ENCODE results near the gene ZNF516. TPM values are rescaled to one million over a fixed set of nuclear protein-coding genes. Genes with fewer than 3 reads are reported as not detected.

The ZNF516 gene
- total RNA-seq, 1 experiment from 2014 or later = 44.2 TPM

DNA sequence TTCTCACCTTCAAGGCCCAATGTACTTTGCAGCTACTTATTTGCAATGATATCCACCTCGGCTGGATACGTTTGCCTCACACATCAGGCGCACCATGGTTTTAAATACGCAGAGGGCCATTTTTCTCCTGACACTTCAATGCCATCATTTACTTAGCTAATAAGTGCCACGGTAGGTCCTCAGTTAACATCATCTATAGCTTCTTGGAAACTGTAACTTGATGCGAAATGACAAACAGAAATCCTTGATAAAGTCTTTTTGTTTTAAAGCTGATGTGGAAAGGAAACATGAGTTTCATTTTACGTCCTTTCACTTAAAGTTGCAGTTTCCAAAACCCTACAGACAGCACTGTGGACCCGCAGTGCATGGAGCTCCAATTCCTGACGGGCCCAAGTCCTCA, 37.1 kb downstream of the ZNF516 start:
- H3K27ac Mint-ChIP-seq (ENCODE audit: unreplicated experiment) = no peak overlapping the region
- no TSS peak for BruUV-seq (replicated peaks)
- no peak for DNase-seq

DNA sequence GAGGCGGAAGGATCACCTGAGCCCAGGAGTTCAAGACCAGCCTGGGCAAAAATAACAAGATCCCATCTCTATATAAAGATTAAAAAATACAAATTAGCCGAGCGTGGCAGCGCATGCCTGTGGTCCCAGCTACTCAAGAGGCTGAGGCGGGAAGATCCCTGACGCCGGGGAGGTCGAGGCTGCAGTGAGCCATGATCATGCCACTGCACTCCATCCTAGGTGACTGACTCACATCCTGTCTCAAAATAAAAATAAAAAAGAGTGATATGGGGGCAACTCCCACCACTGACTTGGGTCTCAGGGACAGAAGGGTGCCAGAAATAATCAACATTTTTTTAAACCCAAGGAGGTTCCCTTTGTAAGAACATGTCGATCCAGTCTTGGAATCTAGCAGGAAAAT, 37.6 kb downstream of the ZNF516 start:
- Mint-ChIP-seq H3K27me3 (ENCODE audit: unreplicated experiment) (no peaks in the 10 kb centered on the region), H3K4me3 (ENCODE audit: low read depth, unreplicated experiment) (no peak overlapping the region), H3K9me3 (ENCODE audit: low read depth, unreplicated experiment) (no peaks in the 10 kb centered on the region), H3K36me3 (ENCODE audit: insufficient read depth, unreplicated experiment) (peaks cover 24% of the 10 kb centered on the region), H3K4me1 (ENCODE audit: low read depth, unreplicated experiment) (peaks cover 47% of the 10 kb centered on the region), H3K27ac (ENCODE audit: unreplicated experiment) (no peak overlapping the region)
- DNase-seq = no peak
- TF ChIP-seq, protein P1, sequence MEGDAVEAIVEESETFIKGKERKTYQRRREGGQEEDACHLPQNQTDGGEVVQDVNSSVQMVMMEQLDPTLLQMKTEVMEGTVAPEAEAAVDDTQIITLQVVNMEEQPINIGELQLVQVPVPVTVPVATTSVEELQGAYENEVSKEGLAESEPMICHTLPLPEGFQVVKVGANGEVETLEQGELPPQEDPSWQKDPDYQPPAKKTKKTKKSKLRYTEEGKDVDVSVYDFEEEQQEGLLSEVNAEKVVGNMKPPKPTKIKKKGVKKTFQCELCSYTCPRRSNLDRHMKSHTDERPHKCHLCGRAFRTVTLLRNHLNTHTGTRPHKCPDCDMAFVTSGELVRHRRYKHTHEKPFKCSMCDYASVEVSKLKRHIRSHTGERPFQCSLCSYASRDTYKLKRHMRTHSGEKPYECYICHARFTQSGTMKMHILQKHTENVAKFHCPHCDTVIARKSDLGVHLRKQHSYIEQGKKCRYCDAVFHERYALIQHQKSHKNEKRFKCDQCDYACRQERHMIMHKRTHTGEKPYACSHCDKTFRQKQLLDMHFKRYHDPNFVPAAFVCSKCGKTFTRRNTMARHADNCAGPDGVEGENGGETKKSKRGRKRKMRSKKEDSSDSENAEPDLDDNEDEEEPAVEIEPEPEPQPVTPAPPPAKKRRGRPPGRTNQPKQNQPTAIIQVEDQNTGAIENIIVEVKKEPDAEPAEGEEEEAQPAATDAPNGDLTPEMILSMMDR (IDR thresholded peaks at IDR 0.05; ENCODE audit: unreplicated experiment) = no peak
- BruUV-seq (replicated peaks) = no TSS peak
- CTCF ChIA-PET = no interaction called here
- intact Hi-C loops (cut with micrococcal nuclease; ENCODE audit: unreplicated experiment) = no loop called here

More for the DNA sequence above, 37.1 kb downstream of the ZNF516 start:
- intact Hi-C loops (cut with micrococcal nuclease; ENCODE audit: unreplicated experiment) = no loop called here
- H3K9me3 Mint-ChIP-seq (ENCODE audit: low read depth, unreplicated experiment) = no peaks in the 10 kb centered on the region
- H3K36me3 Mint-ChIP-seq (ENCODE audit: insufficient read depth, unreplicated experiment) = peaks cover 24% of the 10 kb centered on the region
- TF ChIP-seq, protein P1 (IDR thresholded peaks at IDR 0.05; ENCODE audit: unreplicated experiment) = no peak
- H3K27me3 Mint-ChIP-seq (ENCODE audit: unreplicated experiment) = no peaks in the 10 kb centered on the region
- H3K4me3 Mint-ChIP-seq (ENCODE audit: low read depth, unreplicated experiment) = no peak overlapping the region
- CTCF ChIA-PET = interaction anchor here (0.6 kb wide), 1 partner anchor 28 kb away, joined by 3 read pairs; no protein-coding TSS in a partner anchor
- peaks cover 42% of the 10 kb centered on the region for H3K4me1 Mint-ChIP-seq (ENCODE audit: low read depth, unreplicated experiment)

DNA sequence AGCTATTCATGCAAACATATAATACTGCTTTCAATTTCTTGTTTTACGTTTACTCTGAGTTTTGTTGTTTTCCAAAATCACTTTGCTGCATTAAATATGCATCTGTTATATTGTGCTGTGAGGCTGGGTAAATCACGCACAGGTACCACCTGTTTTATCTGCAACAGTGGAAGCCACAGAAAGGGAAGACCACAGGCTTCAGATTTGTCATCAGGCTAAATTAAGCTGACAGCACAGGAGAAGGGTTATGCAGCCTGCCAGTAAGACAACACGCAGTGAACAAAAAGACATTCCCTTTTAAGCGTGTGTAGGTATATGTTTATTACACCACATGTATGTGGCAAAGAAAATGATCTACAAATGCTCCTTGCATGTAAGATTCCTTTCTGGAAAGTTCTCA, 38.2 kb downstream of the ZNF516 start:
- intact Hi-C loops (cut with micrococcal nuclease; ENCODE audit: unreplicated experiment) = no loop called here
- no peak for DNase-seq
- TF ChIP-seq, protein P1 (IDR thresholded peaks at IDR 0.05; ENCODE audit: unreplicated experiment) = no peak
- BruUV-seq (replicated peaks) = no TSS peak
- Mint-ChIP-seq H3K36me3 (ENCODE audit: insufficient read depth, unreplicated experiment) (peaks cover 17% of the 10 kb centered on the region), H3K4me3 (ENCODE audit: low read depth, unreplicated experiment) (no peak overlapping the region), H3K4me1 (ENCODE audit: low read depth, unreplicated experiment) (peaks cover 53% of the 10 kb centered on the region), H3K9me3 (ENCODE audit: low read depth, unreplicated experiment) (no peaks in the 10 kb centered on the region), H3K27me3 (ENCODE audit: unreplicated experiment) (no peaks in the 10 kb centered on the region), H3K27ac (ENCODE audit: unreplicated experiment) (no peak overlapping the region)
- CTCF ChIA-PET = no interaction called here

DNA sequence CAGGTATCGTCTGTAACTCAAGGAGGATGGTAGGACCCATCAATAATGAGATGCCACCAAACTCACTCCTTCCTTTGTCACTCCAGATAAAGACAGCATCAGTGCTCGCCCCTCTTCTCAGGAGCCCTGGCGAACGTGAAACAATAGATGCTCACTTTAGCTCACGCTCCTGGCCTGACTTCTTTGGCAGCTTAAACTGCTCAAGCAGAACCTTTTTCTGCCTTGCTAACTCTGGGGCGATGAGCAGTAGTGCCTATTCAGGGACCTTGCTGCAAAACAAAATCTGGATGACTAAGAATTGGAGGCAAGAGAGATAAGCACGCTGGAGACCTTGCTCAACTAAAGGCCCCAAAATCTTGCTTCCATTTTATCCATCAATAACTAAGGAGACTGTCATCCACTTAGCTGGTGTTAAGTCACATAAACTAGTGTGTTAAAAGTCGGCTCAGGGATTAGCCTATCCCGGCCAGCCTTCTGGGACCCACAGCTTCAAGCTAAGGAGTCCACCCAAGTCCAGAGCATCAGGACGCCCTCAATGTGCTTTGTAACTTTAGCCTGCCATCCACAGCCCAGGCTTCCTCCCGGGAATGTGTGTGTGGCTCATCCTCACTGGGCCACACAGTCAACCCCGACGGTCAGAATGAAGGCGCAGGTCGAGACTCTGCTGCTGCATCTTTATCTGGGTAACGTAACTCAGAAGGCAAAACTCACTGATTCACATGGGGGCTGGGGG, 38.9 kb downstream of the ZNF516 start:
- CTCF ChIA-PET = no interaction called here
- peaks cover 59% of the 10 kb centered on the region for H3K4me1 Mint-ChIP-seq (ENCODE audit: low read depth, unreplicated experiment)
- H3K9me3 Mint-ChIP-seq (ENCODE audit: low read depth, unreplicated experiment) = no peaks in the 10 kb centered on the region
- TF ChIP-seq, protein P1 (IDR thresholded peaks at IDR 0.05; ENCODE audit: unreplicated experiment) = no peak
- H3K27ac Mint-ChIP-seq (ENCODE audit: unreplicated experiment) = no peak overlapping the region
- H3K4me3 Mint-ChIP-seq (ENCODE audit: low read depth, unreplicated experiment) = no peak overlapping the region
- intact Hi-C loops (cut with micrococcal nuclease; ENCODE audit: unreplicated experiment) = no loop called here
- DNase-seq = no peak
- no peaks in the 10 kb centered on the region for H3K27me3 Mint-ChIP-seq (ENCODE audit: unreplicated experiment)
- no TSS peak for BruUV-seq (replicated peaks)
- H3K36me3 Mint-ChIP-seq (ENCODE audit: insufficient read depth, unreplicated experiment) = peaks cover 17% of the 10 kb centered on the region

All from Calu3 (cell line).